ENCODE data around the gene ZNF106. TPM values are rescaled to one million over a fixed set of nuclear protein-coding genes. Genes with fewer than 3 reads are reported as not detected.

The ZNF106 gene
- total RNA-seq, 1 experiment from 2014 or later: 102 TPM

DNA sequence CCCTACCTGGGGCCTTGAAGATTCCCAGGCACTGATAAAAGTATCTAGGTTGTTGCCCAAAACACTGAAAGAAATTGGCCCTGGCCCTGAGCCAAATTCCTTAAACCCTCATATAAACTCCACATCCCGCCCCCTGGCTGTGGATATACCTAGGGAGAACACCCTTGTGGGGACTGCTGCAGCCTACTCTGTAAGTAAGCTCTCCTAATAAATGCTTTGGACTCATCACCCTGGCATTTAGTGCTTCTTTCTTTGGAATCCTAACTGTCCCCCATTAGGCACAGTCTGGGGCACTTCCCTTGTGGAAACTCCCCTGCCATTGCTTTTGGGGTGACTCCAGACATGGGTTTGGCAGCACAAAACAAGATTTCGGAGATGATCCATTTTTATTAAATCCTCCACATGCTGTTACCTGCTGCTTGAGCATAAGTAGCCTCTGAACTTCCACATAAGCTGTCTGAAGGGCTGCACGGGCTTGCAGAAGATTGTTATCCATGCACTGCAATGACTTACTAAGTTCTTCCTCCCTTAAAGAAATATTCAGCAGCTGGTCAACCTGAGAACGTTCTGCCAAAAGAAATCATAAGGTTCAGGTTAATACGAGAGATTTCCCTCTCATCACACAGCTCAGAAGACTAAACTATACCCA is 46.4 kb downstream of the ZNF106 start:
- CTCF ChIA-PET: no interaction called here
- TF ChIP-seq, protein P1, sequence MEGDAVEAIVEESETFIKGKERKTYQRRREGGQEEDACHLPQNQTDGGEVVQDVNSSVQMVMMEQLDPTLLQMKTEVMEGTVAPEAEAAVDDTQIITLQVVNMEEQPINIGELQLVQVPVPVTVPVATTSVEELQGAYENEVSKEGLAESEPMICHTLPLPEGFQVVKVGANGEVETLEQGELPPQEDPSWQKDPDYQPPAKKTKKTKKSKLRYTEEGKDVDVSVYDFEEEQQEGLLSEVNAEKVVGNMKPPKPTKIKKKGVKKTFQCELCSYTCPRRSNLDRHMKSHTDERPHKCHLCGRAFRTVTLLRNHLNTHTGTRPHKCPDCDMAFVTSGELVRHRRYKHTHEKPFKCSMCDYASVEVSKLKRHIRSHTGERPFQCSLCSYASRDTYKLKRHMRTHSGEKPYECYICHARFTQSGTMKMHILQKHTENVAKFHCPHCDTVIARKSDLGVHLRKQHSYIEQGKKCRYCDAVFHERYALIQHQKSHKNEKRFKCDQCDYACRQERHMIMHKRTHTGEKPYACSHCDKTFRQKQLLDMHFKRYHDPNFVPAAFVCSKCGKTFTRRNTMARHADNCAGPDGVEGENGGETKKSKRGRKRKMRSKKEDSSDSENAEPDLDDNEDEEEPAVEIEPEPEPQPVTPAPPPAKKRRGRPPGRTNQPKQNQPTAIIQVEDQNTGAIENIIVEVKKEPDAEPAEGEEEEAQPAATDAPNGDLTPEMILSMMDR (conservative IDR thresholded peaks at IDR 0.05; ENCODE audit: low read depth, low read length): no peak
- no peak for TF ChIP-seq EZH2 (IDR thresholded peaks at IDR 0.05; ENCODE audit: borderline replicate concordance, low read depth, low read length, poor library complexity, severe bottlenecking)
- intact Hi-C loops (cut with micrococcal nuclease; ENCODE audit: unreplicated experiment): no loop called here
- no peak overlapping the region for H3K4me3 ChIP-seq (ENCODE audit: low read depth, low read length, poor library complexity, severe bottlenecking)
- H3K27ac ChIP-seq (ENCODE audit: low read depth, low read length, poor library complexity, severe bottlenecking): no peak overlapping the region
- no peaks in the 10 kb centered on the region for H3K4me1 ChIP-seq (ENCODE audit: insufficient read depth, low read length, poor library complexity, severe bottlenecking)
- POLR2A ChIA-PET (ENCODE audit: low non-redundant PET): no interaction called here
- no TSS peak for BruUV-seq (replicated peaks)
- no peaks in the 10 kb centered on the region for H3K27me3 ChIP-seq (replicated peaks; ENCODE audit: insufficient read depth, low read depth, low read length, poor library complexity)
- peak; percentile 34 for DNase-seq (ENCODE audit: low spot score)
- H3K36me3 ChIP-seq (ENCODE audit: insufficient read depth, low read length, poor library complexity, severe bottlenecking): peaks cover 41% of the 10 kb centered on the region
- no peaks in the 10 kb centered on the region for H3K9me3 ChIP-seq (ENCODE audit: low read depth, low read length, poor library complexity, severe bottlenecking)

DNA sequence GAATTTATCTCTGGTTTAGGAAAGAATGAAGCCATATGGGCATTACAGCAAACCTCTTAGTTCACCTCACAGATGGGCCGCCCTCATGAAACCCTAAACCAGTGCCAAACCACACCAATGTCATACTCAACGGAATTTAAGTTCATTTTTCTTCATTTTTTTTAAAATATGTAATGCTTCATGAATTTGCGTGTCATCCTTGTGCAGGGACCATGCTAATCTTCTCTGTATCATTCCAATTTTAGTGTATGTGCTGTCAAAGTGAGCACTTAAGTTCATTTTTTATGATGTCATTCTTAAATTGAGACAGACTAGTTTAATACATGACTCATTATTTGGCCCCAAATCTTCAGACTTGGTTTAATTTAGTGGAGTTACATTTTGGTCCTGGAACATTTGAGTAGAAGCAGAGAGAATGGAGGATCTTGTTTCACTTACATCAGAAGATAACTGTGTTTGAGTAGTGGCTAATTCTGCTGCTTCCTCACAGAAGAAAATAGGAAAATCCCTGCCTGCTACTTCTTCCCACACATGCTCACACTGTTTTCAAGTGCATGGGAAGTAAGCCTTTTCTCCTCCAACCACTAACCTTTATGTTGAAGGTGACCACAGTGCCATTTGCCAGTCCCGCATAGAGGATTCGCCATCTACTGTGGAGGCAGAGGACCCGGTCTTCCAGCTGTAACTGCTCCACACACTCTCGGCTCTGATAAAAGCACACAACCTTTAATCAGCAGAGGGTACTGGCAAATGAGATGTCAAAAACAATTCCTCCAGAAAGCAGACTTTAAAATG is 63.3 kb downstream of the ZNF106 start:
- BruUV-seq (replicated peaks): no TSS peak
- CTCF ChIA-PET: no interaction called here
- Histone ChIP-seq H3K4me1 (ENCODE audit: insufficient read depth, low read length, poor library complexity, severe bottlenecking) (no peaks in the 10 kb centered on the region), H3K4me3 (ENCODE audit: low read depth, low read length, poor library complexity, severe bottlenecking) (no peak overlapping the region), H3K36me3 (ENCODE audit: insufficient read depth, low read length, poor library complexity, severe bottlenecking) (peaks cover 88% of the 10 kb centered on the region), H3K9me3 (ENCODE audit: low read depth, low read length, poor library complexity, severe bottlenecking) (no peaks in the 10 kb centered on the region), H3K27ac (ENCODE audit: low read depth, low read length, poor library complexity, severe bottlenecking) (no peak overlapping the region), H3K27me3 (replicated peaks; ENCODE audit: insufficient read depth, low read depth, low read length, poor library complexity) (no peaks in the 10 kb centered on the region)
- POLR2A ChIA-PET (ENCODE audit: low non-redundant PET): no interaction called here
- TF ChIP-seq, protein P1 (conservative IDR thresholded peaks at IDR 0.05; ENCODE audit: low read depth, low read length): no peak
- no peak for TF ChIP-seq EZH2 (IDR thresholded peaks at IDR 0.05; ENCODE audit: borderline replicate concordance, low read depth, low read length, poor library complexity, severe bottlenecking)
- peak; percentile 12 for DNase-seq (ENCODE audit: low spot score)
- intact Hi-C loops (cut with micrococcal nuclease; ENCODE audit: unreplicated experiment): no loop called here

DNA sequence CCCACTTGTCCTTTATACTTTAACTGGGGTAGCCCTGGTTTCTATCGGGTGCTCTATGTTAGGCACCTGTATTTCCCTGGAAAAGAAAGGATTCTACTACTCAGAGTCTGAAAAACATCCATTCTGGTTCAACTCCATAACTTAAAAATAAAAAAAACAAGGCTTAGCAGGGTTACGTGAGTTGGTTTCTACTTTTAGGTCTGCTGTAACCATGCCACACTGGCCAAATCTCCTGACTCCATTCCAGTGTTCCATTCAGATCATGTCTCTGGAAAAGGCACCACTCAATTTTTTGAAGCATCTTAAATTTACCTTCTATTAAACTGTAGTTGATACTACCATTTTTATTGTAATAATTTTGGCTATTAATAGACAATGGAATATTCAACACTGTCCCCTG is 69.6 kb downstream of the ZNF106 start:
- ChIA-PET POLR2A (ENCODE audit: low non-redundant PET) (no interaction called here), CTCF (no interaction called here)
- Histone ChIP-seq H3K4me3 (ENCODE audit: low read depth, low read length, poor library complexity, severe bottlenecking) (no peak overlapping the region), H3K27me3 (replicated peaks; ENCODE audit: insufficient read depth, low read depth, low read length, poor library complexity) (no peaks in the 10 kb centered on the region), H3K9me3 (ENCODE audit: low read depth, low read length, poor library complexity, severe bottlenecking) (no peaks in the 10 kb centered on the region), H3K27ac (ENCODE audit: low read depth, low read length, poor library complexity, severe bottlenecking) (no peak overlapping the region), H3K36me3 (ENCODE audit: insufficient read depth, low read length, poor library complexity, severe bottlenecking) (peaks cover 91% of the 10 kb centered on the region), H3K4me1 (ENCODE audit: insufficient read depth, low read length, poor library complexity, severe bottlenecking) (no peaks in the 10 kb centered on the region)
- no TSS peak for BruUV-seq (replicated peaks)
- DNase-seq (ENCODE audit: low spot score): no peak
- TF ChIP-seq, protein P1 (conservative IDR thresholded peaks at IDR 0.05; ENCODE audit: low read depth, low read length): no peak
- TF ChIP-seq EZH2 (IDR thresholded peaks at IDR 0.05; ENCODE audit: borderline replicate concordance, low read depth, low read length, poor library complexity, severe bottlenecking): no peak
- intact Hi-C loops (cut with micrococcal nuclease; ENCODE audit: unreplicated experiment): no loop called here
